ENCODE measurements around the gene GTPBP1. TPM values are rescaled to one million over a fixed set of nuclear protein-coding genes. Genes with fewer than 3 reads are reported as not detected.
A peak's percentile ranks its signal among the peaks of the same experiment; 100 is the strongest.

The GTPBP1 gene
- total and polyA plus RNA-seq, 8 donors, result 9.2 to 199 (median 28.5) TPM

DNA sequence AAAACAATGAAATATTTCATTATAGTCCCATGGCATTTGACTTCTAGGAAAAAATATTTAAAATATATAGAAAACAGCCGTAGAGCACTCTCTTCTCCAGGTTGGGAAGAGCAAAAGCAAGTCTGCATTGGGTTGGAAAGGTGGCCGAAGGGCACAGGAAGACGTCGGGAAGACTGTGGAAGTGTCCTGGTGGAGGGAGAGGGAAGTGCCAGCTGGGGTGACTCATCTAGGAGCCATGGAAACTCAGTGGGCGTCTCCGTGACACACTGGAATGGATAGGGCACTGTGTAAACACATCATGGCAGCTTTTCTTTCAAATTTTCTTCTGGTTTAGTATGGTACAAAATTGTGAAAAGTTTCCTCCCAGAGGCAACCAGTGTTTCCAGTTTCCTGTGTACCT, 12.7 kb downstream of the GTPBP1 start:
- Histone ChIP-seq H3K27ac (peak overlapping the region in 4 of 5 donors; percentile 15 to 64 (median 46)), H3K4me3 (no peak overlapping the region), H3K27me3 (no peaks in the 10 kb centered on the region), H3K9me3 (no peaks in the 10 kb centered on the region), H3K4me1 (peaks cover 7 to 43% (median 26%) of the 10 kb centered on the region in 4 donors), H3K36me3 (peaks cover 34 to 80% (median 75%) of the 10 kb centered on the region in 4 donors)
- intact Hi-C loops (cut with DNase I; ENCODE audit: low total_unique reads), result no loop called here
- TF ChIP-seq POLR2AphosphoS5 (IDR thresholded peaks at IDR 0.05) (peak in 1 of 3 donors; percentile 56), EP300 (IDR thresholded peaks at IDR 0.05) (no peak), POLR2A (IDR thresholded peaks at IDR 0.05) (no peak)
- TF ChIP-seq, protein P1, sequence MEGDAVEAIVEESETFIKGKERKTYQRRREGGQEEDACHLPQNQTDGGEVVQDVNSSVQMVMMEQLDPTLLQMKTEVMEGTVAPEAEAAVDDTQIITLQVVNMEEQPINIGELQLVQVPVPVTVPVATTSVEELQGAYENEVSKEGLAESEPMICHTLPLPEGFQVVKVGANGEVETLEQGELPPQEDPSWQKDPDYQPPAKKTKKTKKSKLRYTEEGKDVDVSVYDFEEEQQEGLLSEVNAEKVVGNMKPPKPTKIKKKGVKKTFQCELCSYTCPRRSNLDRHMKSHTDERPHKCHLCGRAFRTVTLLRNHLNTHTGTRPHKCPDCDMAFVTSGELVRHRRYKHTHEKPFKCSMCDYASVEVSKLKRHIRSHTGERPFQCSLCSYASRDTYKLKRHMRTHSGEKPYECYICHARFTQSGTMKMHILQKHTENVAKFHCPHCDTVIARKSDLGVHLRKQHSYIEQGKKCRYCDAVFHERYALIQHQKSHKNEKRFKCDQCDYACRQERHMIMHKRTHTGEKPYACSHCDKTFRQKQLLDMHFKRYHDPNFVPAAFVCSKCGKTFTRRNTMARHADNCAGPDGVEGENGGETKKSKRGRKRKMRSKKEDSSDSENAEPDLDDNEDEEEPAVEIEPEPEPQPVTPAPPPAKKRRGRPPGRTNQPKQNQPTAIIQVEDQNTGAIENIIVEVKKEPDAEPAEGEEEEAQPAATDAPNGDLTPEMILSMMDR (IDR thresholded peaks at IDR 0.05), result peak in 6 of 7 experiments; percentile 27 to 75 (median 57)
- 30 to 37% (median 33%) methylated on average over 6 of the region's 6 CpGs for WGBS, 5 donors
- DNase-seq, result peak; percentile 66 to 87

GRCh38 chr22:38719196-38719595, 13.5 kb downstream of the GTPBP1 start:
- Histone ChIP-seq H3K27me3 (no peaks in the 10 kb centered on the region), H3K9me3 (no peaks in the 10 kb centered on the region), H3K4me1 (peaks cover 7 to 35% (median 22%) of the 10 kb centered on the region in 4 donors), H3K27ac (peak overlapping the region in 4 of 5 donors; percentile 15 to 64 (median 46)), H3K36me3 (peaks cover 42 to 88% (median 83%) of the 10 kb centered on the region in 4 donors), H3K4me3 (no peak overlapping the region)
- WGBS, 5 donors, result 91 to 94% (median 92%) methylated on average over 6 of the region's 6 CpGs
- no peak for DNase-seq
- TF ChIP-seq EP300 (IDR thresholded peaks at IDR 0.05) (no peak), POLR2A (IDR thresholded peaks at IDR 0.05) (no peak), POLR2AphosphoS5 (IDR thresholded peaks at IDR 0.05) (no peak)
- TF ChIP-seq, protein P1 (IDR thresholded peaks at IDR 0.05), result no peak
- intact Hi-C loops (cut with DNase I; ENCODE audit: low total_unique reads), result no loop called here

GRCh38 chr22:38720350-38720749, 14.6 kb downstream of the GTPBP1 start:
- DNase-seq, result no peak
- 68 to 80% (median 70%) methylated on average over 3 of the region's 3 CpGs for WGBS, 5 donors
- no peak for TF ChIP-seq POLR2A (IDR thresholded peaks at IDR 0.05)
- TF ChIP-seq, protein P1 (IDR thresholded peaks at IDR 0.05), result no peak
- TF ChIP-seq EP300 (IDR thresholded peaks at IDR 0.05), result no peak
- TF ChIP-seq POLR2AphosphoS5 (IDR thresholded peaks at IDR 0.05), result no peak
- Histone ChIP-seq H3K4me1 (peaks cover 7 to 23% (median 13%) of the 10 kb centered on the region in 4 donors), H3K27ac (no peak overlapping the region), H3K9me3 (no peaks in the 10 kb centered on the region), H3K27me3 (no peaks in the 10 kb centered on the region), H3K4me3 (no peak overlapping the region), H3K36me3 (peaks cover 51 to 97% (median 91%) of the 10 kb centered on the region in 4 donors)
- intact Hi-C loops (cut with DNase I; ENCODE audit: low total_unique reads), result no loop called here

GRCh38 chr22:38721551-38721950, 15.8 kb downstream of the GTPBP1 start:
- Histone ChIP-seq H3K4me1 (peaks cover 7 to 20% (median 13%) of the 10 kb centered on the region in 4 donors), H3K9me3 (no peaks in the 10 kb centered on the region), H3K27me3 (no peaks in the 10 kb centered on the region), H3K36me3 (peaks cover 55 to 97% (median 91%) of the 10 kb centered on the region in 4 donors), H3K27ac (no peak overlapping the region), H3K4me3 (no peak overlapping the region)
- intact Hi-C loops (cut with DNase I; ENCODE audit: low total_unique reads), result no loop called here
- no peak for TF ChIP-seq EP300 (IDR thresholded peaks at IDR 0.05)
- TF ChIP-seq POLR2A (IDR thresholded peaks at IDR 0.05), result no peak
- TF ChIP-seq POLR2AphosphoS5 (IDR thresholded peaks at IDR 0.05), result no peak
- TF ChIP-seq, protein P1 (IDR thresholded peaks at IDR 0.05), result no peak
- DNase-seq, result no peak
- WGBS, 5 donors, result 86 to 93% (median 90%) methylated on average over 7 of the region's 7 CpGs
